ENCODE data around the gene GNL1.
A peak's percentile ranks its signal among the peaks of the same experiment; 100 is the strongest.
"Not testable (repeated sequence)": the region's sequence is repeated elsewhere in the genome, so short reads cannot be mapped to it uniquely, and the experiment has no call there.

The GNL1 gene

DNA sequence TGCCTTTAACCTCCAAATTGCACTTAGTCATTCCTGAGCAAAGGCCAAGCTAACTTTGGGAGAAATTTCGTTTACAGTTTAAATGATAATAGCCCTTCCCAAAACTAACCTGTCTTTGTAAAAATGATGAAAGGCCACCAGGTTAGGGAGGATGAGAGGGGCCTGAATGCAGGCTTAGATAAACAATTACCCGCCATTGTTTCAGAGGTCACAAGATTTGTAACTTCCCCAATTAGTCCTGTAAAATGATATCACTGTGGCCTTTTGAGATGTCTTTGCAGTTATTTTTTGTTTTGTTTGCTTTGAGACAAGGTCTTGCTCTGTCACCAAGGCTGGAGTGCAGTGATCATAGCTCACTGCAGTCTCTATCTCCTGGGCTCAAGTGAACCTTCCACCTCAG, 26.3 kb downstream of the GNL1 start:
- no peak for DNase-seq (ENCODE audit: low read depth)

DNA sequence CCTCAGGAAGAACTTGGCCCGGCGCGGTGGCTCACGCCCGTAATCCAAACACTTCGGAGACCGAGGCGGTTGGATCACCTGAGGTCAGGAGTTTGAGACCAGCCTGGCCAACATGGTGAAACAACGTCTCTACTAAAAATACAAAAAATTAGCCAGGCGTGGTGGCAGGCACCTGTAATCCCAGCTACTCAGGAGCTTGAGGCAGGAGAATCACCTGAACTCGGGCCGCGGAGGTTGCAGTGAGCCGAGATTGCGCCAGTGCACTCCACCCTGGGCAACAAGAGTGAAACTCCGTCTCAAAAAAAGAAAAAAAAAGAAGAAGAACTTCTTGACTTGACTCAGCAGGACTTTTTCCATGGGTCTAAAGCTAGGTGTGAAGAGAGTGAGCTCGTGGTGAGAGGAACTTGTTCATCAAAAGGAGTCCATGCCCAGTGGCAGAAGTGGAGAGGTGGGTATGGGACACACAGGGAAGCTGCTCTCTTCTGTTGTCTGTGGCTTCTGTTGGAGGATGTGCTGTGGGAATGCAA, 26.9 kb downstream of the GNL1 start:
- not testable (repeated sequence) for DNase-seq (ENCODE audit: low read depth)

DNA sequence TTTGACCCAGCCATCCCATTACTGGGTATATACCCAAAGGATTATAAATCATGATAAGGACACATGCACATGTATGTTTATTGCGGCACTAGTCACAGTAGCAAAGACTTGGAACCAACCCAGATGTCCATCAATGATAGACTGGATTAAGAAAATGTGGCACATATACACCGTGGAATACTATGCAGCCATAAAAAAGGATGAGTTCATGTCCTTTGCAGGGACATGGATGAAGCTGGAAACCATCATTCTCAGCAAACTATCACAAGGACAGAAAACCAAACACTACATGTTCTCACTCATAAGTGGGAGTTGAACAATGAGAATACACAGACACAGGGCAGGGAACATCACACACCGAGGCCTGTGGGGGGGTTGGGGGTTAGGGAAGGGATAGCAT, 29.8 kb downstream of the GNL1 start:
- not testable (repeated sequence) for DNase-seq (ENCODE audit: low read depth)

GRCh38 chr6:30521952-30522351, 34.3 kb downstream of the GNL1 start:
- DNase-seq (ENCODE audit: low read depth) = not testable (repeated sequence)

- DNase-seq (ENCODE audit: low read depth) = not testable (repeated sequence)
Observed at GRCh38 chr6:30521082-30521481, 35.2 kb downstream of the GNL1 start.

DNA sequence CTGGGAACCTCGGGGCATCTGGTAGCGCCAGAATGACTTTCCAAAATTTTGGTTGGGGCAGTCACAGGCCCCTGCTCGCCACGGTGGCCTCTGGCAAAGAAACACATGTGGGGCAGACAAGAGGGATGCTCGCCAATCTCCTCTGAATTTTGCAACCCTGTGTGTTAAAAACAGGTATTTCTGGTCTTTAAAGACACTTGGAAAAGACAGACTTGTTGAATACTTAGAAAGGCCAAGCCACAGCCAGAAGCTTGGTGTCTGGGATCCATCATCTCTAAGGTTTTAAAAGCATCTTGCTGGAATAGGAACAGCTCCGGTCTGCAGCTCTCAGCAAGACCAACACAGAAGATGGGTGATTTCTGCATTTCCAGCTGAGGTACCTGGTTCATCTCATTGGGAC, 35.8 kb downstream of the GNL1 start:
- DNase-seq (ENCODE audit: low read depth) = no peak

DNA sequence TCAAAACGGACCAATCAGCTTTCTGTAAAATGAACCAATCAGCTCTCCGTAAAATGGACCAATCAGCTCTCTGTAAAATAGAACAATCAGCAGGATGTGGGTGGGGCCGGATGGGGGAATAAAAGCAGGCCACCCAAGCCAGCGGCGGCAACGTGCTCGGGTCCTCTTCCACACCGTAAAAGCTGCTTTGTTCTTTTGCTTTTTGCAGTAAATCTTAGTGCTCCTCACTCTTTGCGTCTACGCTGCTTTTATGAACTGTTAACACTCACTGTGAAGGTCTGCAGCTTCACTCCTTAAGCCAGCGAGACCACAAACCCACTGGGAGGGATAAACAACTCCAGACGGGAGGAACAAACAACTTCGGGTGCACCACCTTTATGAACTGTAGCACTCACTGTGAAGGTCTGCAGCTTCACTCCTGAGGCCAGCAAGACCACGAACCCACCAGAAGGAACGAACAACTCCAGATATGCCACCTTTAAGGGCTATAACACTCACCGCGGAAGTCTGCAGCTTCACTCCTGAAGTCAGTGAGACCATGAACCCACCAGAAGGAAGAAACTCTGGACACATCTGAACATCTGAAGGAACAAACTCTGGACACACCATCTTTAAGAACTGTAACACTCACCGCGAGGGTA, 37.7 kb downstream of the GNL1 start:
- not testable (repeated sequence) for DNase-seq (ENCODE audit: low read depth)

DNA sequence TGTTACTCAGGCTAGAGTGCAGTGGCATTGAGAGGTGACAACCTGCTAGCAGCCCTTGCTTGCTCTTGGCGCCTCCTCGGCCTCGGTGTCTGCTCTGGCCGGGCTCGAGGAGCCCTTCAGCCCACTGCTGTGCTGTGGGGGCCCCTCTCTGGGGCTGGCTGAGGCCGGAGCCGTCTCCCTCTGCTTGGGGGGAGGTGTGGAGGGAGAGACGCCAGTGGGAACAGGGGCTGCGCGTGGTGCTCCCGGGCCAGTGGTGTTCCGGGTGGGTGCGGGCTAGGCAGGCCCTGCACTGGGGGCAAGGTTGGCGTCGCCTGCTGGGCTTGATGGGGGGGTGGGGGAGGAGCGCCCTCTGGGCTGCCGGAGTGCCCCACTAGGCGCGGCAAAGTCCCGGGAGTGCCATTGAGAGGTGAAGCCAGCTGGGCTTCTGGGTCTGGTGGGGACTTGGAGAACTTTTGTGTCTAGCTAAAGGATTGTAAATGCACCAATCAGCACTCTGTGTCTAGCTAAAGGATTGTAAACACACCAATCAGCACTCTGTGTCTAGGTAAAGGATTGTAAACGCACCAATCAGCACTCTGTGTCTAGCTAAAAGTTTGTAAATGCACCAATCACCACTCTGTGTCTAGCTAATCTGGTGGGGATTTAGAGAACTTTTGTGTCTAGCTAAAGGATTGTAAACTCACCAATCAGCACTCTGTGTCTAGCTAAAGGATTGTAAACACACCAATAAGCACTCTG, 38.4 kb downstream of the GNL1 start:
- DNase-seq (ENCODE audit: low read depth) = not testable (repeated sequence)

- not testable (repeated sequence) for DNase-seq (ENCODE audit: low read depth)
Observed at GRCh38 chr6:30516754-30517076, 39.6 kb downstream of the GNL1 start.

GRCh38 chr6:30515944-30516753, 40.1 kb downstream of the GNL1 start:
- peak; percentile 84 for DNase-seq (ENCODE audit: low read depth)

DNA sequence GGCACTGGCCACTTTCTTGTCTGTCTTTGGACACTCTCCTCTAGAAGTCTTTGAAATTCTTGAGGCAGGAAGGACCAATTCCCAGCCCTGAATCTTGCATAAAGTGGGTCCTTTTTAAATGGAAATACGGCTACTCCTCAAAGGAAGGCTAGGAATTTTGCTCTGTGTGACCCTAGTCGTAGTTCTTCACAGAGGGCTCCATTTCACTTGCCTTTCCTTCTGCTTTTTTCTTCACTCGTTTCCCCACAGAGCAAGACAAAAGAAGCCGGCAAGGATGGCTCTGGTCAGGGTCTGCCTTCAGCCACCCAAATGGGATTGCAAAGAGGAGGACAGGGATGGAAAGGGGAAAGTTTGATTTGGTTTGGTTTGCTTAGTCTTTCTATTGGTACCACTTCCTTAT, 41.2 kb downstream of the GNL1 start:
- no peak for DNase-seq (ENCODE audit: low read depth)

GRCh38 chr6:30513451-30513850, 42.8 kb downstream of the GNL1 start:
- no peak for DNase-seq (ENCODE audit: low read depth)

DNA sequence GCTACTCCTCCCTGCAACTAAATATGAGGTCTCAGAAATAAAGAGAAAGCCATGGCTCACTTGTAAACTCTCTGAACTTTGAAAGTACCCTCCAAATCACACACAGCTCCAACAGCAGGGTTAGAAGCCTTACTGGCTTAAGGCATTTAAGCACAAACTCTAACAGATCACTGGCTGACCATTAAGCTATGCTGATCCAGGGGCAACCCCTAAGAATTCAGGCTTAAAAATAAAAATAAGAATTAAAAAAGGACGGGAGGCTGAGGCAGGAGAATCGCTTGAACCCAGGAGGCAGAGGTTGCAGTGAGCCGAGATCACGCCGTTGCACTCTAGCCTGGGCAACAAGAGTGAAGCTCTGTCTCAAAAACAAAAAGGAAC, 45.1 kb downstream of the GNL1 start:
- DNase-seq (ENCODE audit: low read depth) = no peak

GRCh38 chr6:30510419-30511168, 45.7 kb downstream of the GNL1 start:
- DNase-seq (ENCODE audit: low read depth) = no peak

DNA sequence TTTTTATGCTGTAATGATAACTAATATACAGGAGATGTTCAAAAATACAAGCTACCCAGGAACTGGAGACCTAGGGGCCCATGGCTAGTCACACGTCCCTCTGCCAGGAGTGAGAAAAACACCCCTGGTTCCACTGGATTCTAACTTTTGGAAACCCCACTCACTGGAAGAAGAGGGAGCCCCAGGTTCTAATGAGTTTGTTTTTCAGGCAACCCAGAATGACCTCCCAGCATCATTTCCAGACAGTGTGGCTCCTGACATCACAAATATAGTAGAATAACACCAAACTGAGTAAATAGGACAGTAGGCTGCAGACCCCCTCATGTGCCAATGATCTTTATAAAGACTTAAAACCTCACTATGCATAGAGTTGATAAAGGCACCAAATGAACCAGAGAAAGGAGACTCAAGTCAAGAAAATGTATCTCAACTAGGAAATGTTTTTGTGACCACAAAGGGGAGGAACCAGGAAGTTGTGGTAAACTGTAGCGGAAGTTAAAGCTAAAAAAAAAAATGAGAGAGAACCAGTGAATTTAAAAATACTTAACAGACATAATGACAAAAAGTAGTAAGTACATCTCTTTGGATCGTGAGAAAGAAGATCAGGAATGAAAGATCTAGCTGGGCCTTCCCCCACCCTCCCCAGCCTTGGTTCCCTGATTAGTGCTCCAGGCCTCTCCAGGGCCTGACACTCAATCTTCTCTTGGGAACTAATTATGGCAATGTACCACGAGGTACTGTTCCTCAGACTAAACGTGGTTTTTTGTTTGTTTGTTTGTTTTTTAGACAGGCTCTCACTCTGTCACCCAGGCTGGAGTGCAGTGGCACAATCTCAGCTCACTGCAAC, 47.2 kb downstream of the GNL1 start:
- DNase-seq (ENCODE audit: low read depth) = no peak

GRCh38 chr6:30507849-30508827, 48.2 kb downstream of the GNL1 start:
- no peak for DNase-seq (ENCODE audit: low read depth)

- no peak for DNase-seq (ENCODE audit: low read depth)
Observed at GRCh38 chr6:30500421-30501355, 55.6 kb downstream of the GNL1 start.

DNA sequence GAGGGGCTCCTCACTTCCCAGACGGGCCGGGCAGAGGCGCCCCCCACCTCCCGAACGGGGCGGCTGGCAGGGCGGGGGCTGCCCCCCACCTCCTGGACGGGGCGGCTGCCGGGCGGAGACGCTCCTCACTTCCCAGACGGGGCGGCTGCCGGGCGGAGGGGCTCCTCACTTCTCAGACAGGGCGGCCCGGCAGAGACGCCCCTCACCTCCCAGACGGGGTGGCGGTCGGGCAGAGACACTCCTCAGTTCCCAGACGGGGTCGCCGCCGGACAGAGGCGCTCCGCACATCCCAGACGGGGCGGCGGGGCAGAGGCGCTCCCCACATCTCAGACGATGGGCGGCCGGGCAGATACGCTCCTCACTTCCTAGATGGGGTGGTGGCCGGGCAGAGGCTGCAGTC, 57.6 kb downstream of the GNL1 start:
- not testable (repeated sequence) for DNase-seq (ENCODE audit: low read depth)

DNA sequence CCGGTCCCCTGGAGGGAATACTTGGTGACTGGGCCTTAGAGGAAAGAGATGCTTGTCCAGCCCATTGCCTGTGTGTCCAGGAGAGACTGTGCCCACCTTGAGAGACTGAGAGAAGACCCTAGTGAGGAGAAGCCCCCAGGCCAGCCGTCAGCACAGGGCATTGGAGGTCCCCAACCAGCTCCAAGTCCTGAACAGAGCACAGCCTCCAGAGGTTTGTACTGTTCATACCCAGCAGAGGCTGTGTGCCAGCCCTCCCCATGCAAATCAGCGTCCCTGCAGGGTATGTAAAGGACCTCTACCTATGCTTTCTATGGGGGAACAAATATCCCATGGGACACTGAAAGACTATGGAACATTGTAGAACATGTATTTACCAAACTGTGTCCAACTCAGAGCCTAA, 58.6 kb downstream of the GNL1 start:
- no peak for DNase-seq (ENCODE audit: low read depth)
